OCI-LY7 (cell line): ENCODE measurements around the gene ZNF23. TPM values are rescaled to one million over a fixed set of nuclear protein-coding genes. Genes with fewer than 3 reads are reported as not detected.

ENCODE experiments used
- BruUV-seq: library from RNA; stranded (reverse); fragments of 400-500 nt; replicated peaks from 2 replicates; lab custom pipeline; 2021; lab: Mats Ljungman, UMichigan
- CTCF ChIA-PET: fragments of 300-600 bp; sonication (Branson Sonifier 250); formaldehyde crosslinking; loops from one replicate; lab custom pipeline; 2022; ENCODE audit warnings: antibody characterized with exemption; ENCODE audit not compliant: unreplicated experiment; lab: Charles Lee
- POLR2A ChIA-PET: fragments of 300-600 bp; sonication (Branson Sonifier 250); formaldehyde crosslinking; loops from one replicate; lab custom pipeline; 2022; ENCODE audit warnings: antibody characterized with exemption; lab: Charles Lee
- DNase-seq: peaks from one replicate; pipeline ENCODE4 v3.0.0-alpha.2; 2015; ENCODE audit warnings: low spot score
- H2AFZ ChIP-seq: fragments of 200-600 bp; sonication (generic), shearing (Covaris generic); 2 replicates; pipeline ENCODE4 v1.6.1; 2014; ENCODE audit warnings: mild to moderate bottlenecking, antibody characterized with exemption, low read length, moderate library complexity
- H3K27ac ChIP-seq: fragments of 200-600 bp; sonication (generic); 2 replicates; pipeline ENCODE4 v1.5.1; 2014; ENCODE audit warnings: mixed run types, low read depth, mild to moderate bottlenecking, moderate library complexity, low read length, inconsistent platforms; ENCODE audit not compliant: poor library complexity, severe bottlenecking
- H3K36me3 ChIP-seq: fragments of 200-600 bp; sonication (generic); 2 replicates; pipeline ENCODE4 v1.6.1; 2014; ENCODE audit warnings: mild to moderate bottlenecking, antibody characterized with exemption, low read length, moderate library complexity, mixed read lengths; ENCODE audit not compliant: insufficient read depth
- H3K4me1 ChIP-seq: fragments of 200-600 bp; sonication (generic); 2 replicates; pipeline ENCODE4 v1.5.1; 2014; ENCODE audit warnings: mild to moderate bottlenecking, low read length; ENCODE audit not compliant: insufficient read depth, poor library complexity, severe bottlenecking
- H3K4me2 ChIP-seq: fragments of 200-600 bp; sonication (generic); 2 replicates; pipeline ENCODE4 v1.6.1; 2014; ENCODE audit warnings: mild to moderate bottlenecking, low read length
- H3K4me3 ChIP-seq: fragments of 200-600 bp; sonication (generic); 2 replicates; pipeline ENCODE4 v1.5.1; 2014; ENCODE audit warnings: mild to moderate bottlenecking, low read depth, low read length; ENCODE audit not compliant: poor library complexity, severe bottlenecking
- H3K79me2 ChIP-seq: fragments of 200-600 bp; sonication (generic); 2 replicates; pipeline ENCODE4 v1.6.1; 2016; ENCODE audit warnings: low read depth, mild to moderate bottlenecking, low read length, moderate library complexity, mixed read lengths; ENCODE audit not compliant: insufficient read depth
- H3K9me2 ChIP-seq: fragments of 200-600 bp; sonication (generic); 2 replicates; pipeline ENCODE4 v1.6.1; 2016; ENCODE audit warnings: mild to moderate bottlenecking, low read length, mixed read lengths; ENCODE audit not compliant: insufficient read depth
- H3K9me3 ChIP-seq: fragments of 200-600 bp; sonication (generic); 2 replicates; pipeline ENCODE4 v1.6.1; 2014; ENCODE audit warnings: mild to moderate bottlenecking, mixed run types, low read length, mixed read lengths
- H4K20me1 ChIP-seq: fragments of 200-600 bp; sonication (generic); 2 replicates; pipeline ENCODE4 v1.6.1; 2014; ENCODE audit warnings: mild to moderate bottlenecking, antibody characterized with exemption, low read length, moderate library complexity, mixed read lengths; ENCODE audit not compliant: insufficient read depth
- EZH2phosphoT487 ChIP-seq: fragments of 200-600 bp; sonication (generic); IDR thresholded peaks from 2 replicates; pipeline ENCODE4 v1.6.1; 2018; ENCODE audit warnings: low read depth, borderline replicate concordance, mild to moderate bottlenecking, mixed run types, antibody characterized with exemption, low read length, moderate library complexity, mixed read lengths
- intact Hi-C: fragments of 100-400 bp; cut with micrococcal nuclease; formaldehyde crosslinking; loops from one replicate; pipeline ENCODE4 v1.10.0; 2022; ENCODE audit not compliant: unreplicated experiment
- total RNA-seq, 2 experiments: library from RNA; depleted of rRNA in 1 of 2; stranded (reverse); fragments of >200 nt in 1 of 2; shearing (Covaris generic) in 1 of 2; gene quantifications; 2 replicates each; pipeline ENCODE4 v1.2.3, GENCODE V29; 2014 to 2022
- TF ChIP-seq, protein P1 (sequence below): fragments of 200-600 bp; sonication (generic); conservative IDR thresholded peaks from 2 replicates; pipeline ENCODE4 v1.5.1; 2014; ENCODE audit warnings: mild to moderate bottlenecking, antibody characterized with exemption, low read length, moderate library complexity, mixed read lengths

ZNF23 gene
- total RNA-seq, 2 experiments from 2014 or later: 7.4 to 11.8 TPM

DNA sequence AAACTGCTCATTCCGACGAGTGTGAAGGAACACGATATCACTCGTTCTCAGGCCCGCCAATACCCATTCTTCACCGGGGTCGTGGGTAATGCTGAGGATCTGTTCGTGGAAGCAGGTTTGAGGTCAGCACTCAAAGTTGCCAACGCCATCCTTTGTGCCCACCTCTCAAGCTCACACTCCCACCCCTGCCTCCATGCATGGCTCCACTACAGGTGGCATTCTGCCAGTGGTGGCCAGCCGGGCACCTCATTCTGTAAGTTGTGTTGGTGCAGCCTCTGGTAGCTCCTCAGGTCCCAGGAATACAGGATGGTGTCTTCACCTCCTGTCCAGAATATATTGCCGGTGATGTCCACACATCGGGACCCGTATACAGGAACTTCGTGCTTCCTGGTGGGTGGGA, 30.9 kb downstream of the ZNF23 start:
- Histone ChIP-seq H3K4me3 (no peak overlapping the region), H3K4me2 (no peak overlapping the region), H3K4me1 (no peaks in the 10 kb centered on the region), H3K36me3 (no peaks in the 10 kb centered on the region), H3K79me2 (no peaks in the 10 kb centered on the region), H3K27ac (no peak overlapping the region), H4K20me1 (no peaks in the 10 kb centered on the region), H3K9me2 (no peaks in the 10 kb centered on the region), H2AFZ (no peak overlapping the region), H3K9me3 (peaks cover 7% of the 10 kb centered on the region; the same call in 1 of the 2 replicates)
- CTCF ChIA-PET: no interaction called here
- BruUV-seq: no TSS peak
- TF ChIP-seq EZH2phosphoT487: no peak
- TF ChIP-seq, protein P1, sequence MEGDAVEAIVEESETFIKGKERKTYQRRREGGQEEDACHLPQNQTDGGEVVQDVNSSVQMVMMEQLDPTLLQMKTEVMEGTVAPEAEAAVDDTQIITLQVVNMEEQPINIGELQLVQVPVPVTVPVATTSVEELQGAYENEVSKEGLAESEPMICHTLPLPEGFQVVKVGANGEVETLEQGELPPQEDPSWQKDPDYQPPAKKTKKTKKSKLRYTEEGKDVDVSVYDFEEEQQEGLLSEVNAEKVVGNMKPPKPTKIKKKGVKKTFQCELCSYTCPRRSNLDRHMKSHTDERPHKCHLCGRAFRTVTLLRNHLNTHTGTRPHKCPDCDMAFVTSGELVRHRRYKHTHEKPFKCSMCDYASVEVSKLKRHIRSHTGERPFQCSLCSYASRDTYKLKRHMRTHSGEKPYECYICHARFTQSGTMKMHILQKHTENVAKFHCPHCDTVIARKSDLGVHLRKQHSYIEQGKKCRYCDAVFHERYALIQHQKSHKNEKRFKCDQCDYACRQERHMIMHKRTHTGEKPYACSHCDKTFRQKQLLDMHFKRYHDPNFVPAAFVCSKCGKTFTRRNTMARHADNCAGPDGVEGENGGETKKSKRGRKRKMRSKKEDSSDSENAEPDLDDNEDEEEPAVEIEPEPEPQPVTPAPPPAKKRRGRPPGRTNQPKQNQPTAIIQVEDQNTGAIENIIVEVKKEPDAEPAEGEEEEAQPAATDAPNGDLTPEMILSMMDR: no peak
- DNase-seq: no peak
- POLR2A ChIA-PET: no interaction called here
- intact Hi-C loops: no loop called here

DNA sequence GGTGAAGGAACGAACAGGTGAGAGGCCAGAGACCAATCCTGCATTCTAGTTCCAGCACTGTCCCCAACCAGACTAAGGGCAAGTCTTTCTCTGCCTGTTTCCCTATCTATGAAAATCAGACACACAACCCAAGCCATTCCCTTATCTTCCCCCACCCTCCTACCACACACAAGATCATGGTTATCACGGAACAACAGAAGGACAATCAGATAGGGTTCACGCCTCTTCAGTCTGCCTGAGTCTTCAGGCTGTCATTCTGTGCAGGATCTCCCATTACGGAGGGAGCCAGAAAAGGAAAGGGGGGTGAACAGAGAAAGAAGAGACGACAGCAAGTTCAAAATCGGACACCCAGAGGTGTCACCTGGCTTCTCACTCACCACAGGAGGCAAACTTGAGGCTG, 31.3 kb downstream of the ZNF23 start:
- Histone ChIP-seq H4K20me1 (no peaks in the 10 kb centered on the region), H3K4me1 (no peaks in the 10 kb centered on the region), H2AFZ (no peak overlapping the region), H3K9me2 (no peaks in the 10 kb centered on the region), H3K27ac (no peak overlapping the region), H3K4me2 (no peak overlapping the region), H3K4me3 (no peak overlapping the region), H3K36me3 (no peaks in the 10 kb centered on the region), H3K79me2 (no peaks in the 10 kb centered on the region), H3K9me3 (peaks cover 7% of the 10 kb centered on the region; the same call in 1 of the 2 replicates)
- no TSS peak for BruUV-seq
- POLR2A ChIA-PET: no interaction called here
- CTCF ChIA-PET: no interaction called here
- intact Hi-C loops: no loop called here
- DNase-seq: no peak
- no peak for TF ChIP-seq EZH2phosphoT487
- TF ChIP-seq, protein P1: no peak

DNA sequence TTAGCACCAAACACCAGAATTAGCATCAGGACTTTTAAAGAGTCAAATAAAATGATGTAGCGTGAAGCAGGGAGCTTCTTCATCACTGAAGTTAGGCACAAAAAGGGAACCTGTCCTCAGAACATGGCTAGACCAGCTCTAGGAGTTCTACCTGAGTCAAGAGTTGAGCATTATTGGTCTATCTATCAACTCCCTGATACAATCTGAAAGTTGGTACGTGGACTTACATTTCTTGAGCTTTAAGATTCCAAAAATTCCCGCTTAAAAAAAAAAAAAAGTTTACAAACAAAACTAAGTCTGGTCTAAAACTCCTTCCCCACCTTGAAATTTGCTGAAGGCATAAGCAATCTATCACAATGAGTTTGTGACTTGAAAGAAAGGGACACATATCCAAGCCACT, 32.5 kb downstream of the ZNF23 start:
- TF ChIP-seq EZH2phosphoT487: no peak
- TF ChIP-seq, protein P1: no peak
- Histone ChIP-seq H2AFZ (no peak overlapping the region), H4K20me1 (no peaks in the 10 kb centered on the region), H3K4me1 (no peaks in the 10 kb centered on the region), H3K9me2 (no peaks in the 10 kb centered on the region), H3K4me2 (no peak overlapping the region), H3K9me3 (peaks cover 7% of the 10 kb centered on the region; the same call in 1 of the 2 replicates), H3K27ac (no peak overlapping the region), H3K36me3 (no peaks in the 10 kb centered on the region), H3K79me2 (no peaks in the 10 kb centered on the region), H3K4me3 (no peak overlapping the region)
- ChIA-PET POLR2A (interaction anchor here (0.5 to 0.6 kb wide), 2 partner anchors 758 to 1376 kb away, joined by 3 to 4 read pairs; no protein-coding TSS in a partner anchor), CTCF (interaction anchor here (0.5 kb wide), 1 partner anchor 69 kb away, joined by 3 read pairs; no protein-coding TSS in a partner anchor)
- BruUV-seq: no TSS peak
- intact Hi-C loops: no loop called here
- no peak for DNase-seq
